ENCODE measurements around the gene ACACA.
"Not testable (repeated sequence)": the region's sequence is repeated elsewhere in the genome, so short reads cannot be mapped to it uniquely, and the experiment has no call there.

ACACA gene

GRCh38 chr17:37358830-37359681 lies 47.6 kb downstream of the ACACA start:
- H3K4me1 ChIP-seq (ENCODE audit: control insufficient read depth, insufficient read depth, low read length), result peaks cover 8% of the 10 kb centered on the region
- H3K36me3 ChIP-seq (ENCODE audit: control insufficient read depth, insufficient read depth, low read length), result no peaks in the 10 kb centered on the region
- peak overlapping the region; percentile 87 for H3K4me3 ChIP-seq (ENCODE audit: low read length)
- H3K27ac ChIP-seq (ENCODE audit: low read depth, low read length), result peak overlapping the region; percentile 91
- peak overlapping the region; percentile 77 for H3K9ac ChIP-seq (ENCODE audit: low read length)
- no peaks in the 10 kb centered on the region for H3K27me3 ChIP-seq (ENCODE audit: control insufficient read depth, insufficient read depth, low read length)

GRCh38 chr17:37358098-37358829 lies 48.4 kb downstream of the ACACA start:
- Histone ChIP-seq H3K36me3 (ENCODE audit: control insufficient read depth, insufficient read depth, low read length) (no peaks in the 10 kb centered on the region), H3K4me3 (ENCODE audit: low read length) (peak overlapping the region; percentile 87), H3K9ac (ENCODE audit: low read length) (peak overlapping the region; percentile 77), H3K27me3 (ENCODE audit: control insufficient read depth, insufficient read depth, low read length) (no peaks in the 10 kb centered on the region), H3K27ac (ENCODE audit: low read depth, low read length) (peak overlapping the region; percentile 91), H3K4me1 (ENCODE audit: control insufficient read depth, insufficient read depth, low read length) (peaks cover 8% of the 10 kb centered on the region)

GRCh38 chr17:37356796-37357569 lies 49.7 kb downstream of the ACACA start:
- not testable (repeated sequence) for H3K9ac ChIP-seq (ENCODE audit: low read length); H3K36me3 ChIP-seq (ENCODE audit: control insufficient read depth, insufficient read depth, low read length); H3K4me3 ChIP-seq (ENCODE audit: low read length); H3K27ac ChIP-seq (ENCODE audit: low read depth, low read length); H3K27me3 ChIP-seq (ENCODE audit: control insufficient read depth, insufficient read depth, low read length); H3K4me1 ChIP-seq (ENCODE audit: control insufficient read depth, insufficient read depth, low read length)

GRCh38 chr17:37346863-37347402 lies 59.7 kb downstream of the ACACA start:
- H3K27ac ChIP-seq (ENCODE audit: low read depth, low read length); H3K4me1 ChIP-seq (ENCODE audit: control insufficient read depth, insufficient read depth, low read length); H3K27me3 ChIP-seq (ENCODE audit: control insufficient read depth, insufficient read depth, low read length); H3K9ac ChIP-seq (ENCODE audit: low read length); H3K36me3 ChIP-seq (ENCODE audit: control insufficient read depth, insufficient read depth, low read length); H3K4me3 ChIP-seq (ENCODE audit: low read length): not testable (repeated sequence)

- no peak overlapping the region for H3K9ac ChIP-seq (ENCODE audit: low read length)
- no peak overlapping the region for H3K27ac ChIP-seq (ENCODE audit: low read depth, low read length)
- H3K36me3 ChIP-seq (ENCODE audit: control insufficient read depth, insufficient read depth, low read length), result no peaks in the 10 kb centered on the region
- no peak overlapping the region for H3K4me3 ChIP-seq (ENCODE audit: low read length)
- H3K27me3 ChIP-seq (ENCODE audit: control insufficient read depth, insufficient read depth, low read length), result no peaks in the 10 kb centered on the region
- no peaks in the 10 kb centered on the region for H3K4me1 ChIP-seq (ENCODE audit: control insufficient read depth, insufficient read depth, low read length)
Observed at GRCh38 chr17:37344519-37344918, 62.1 kb downstream of the ACACA start.

- Histone ChIP-seq H3K4me3 (ENCODE audit: low read length) (no peak overlapping the region), H3K4me1 (ENCODE audit: control insufficient read depth, insufficient read depth, low read length) (no peaks in the 10 kb centered on the region), H3K9ac (ENCODE audit: low read length) (no peak overlapping the region), H3K27ac (ENCODE audit: low read depth, low read length) (no peak overlapping the region), H3K36me3 (ENCODE audit: control insufficient read depth, insufficient read depth, low read length) (no peaks in the 10 kb centered on the region), H3K27me3 (ENCODE audit: control insufficient read depth, insufficient read depth, low read length) (no peaks in the 10 kb centered on the region)
Observed at GRCh38 chr17:37342589-37342988, 64.0 kb downstream of the ACACA start.

- Histone ChIP-seq H3K9ac (ENCODE audit: low read length) (no peak overlapping the region), H3K4me1 (ENCODE audit: control insufficient read depth, insufficient read depth, low read length) (no peaks in the 10 kb centered on the region), H3K27ac (ENCODE audit: low read depth, low read length) (no peak overlapping the region), H3K27me3 (ENCODE audit: control insufficient read depth, insufficient read depth, low read length) (no peaks in the 10 kb centered on the region), H3K4me3 (ENCODE audit: low read length) (no peak overlapping the region), H3K36me3 (ENCODE audit: control insufficient read depth, insufficient read depth, low read length) (peaks cover 2% of the 10 kb centered on the region)
Observed at GRCh38 chr17:37340804-37341203, 65.8 kb downstream of the ACACA start.

- Histone ChIP-seq H3K4me3 (ENCODE audit: low read length) (no peak overlapping the region), H3K4me1 (ENCODE audit: control insufficient read depth, insufficient read depth, low read length) (no peaks in the 10 kb centered on the region), H3K36me3 (ENCODE audit: control insufficient read depth, insufficient read depth, low read length) (peaks cover 2% of the 10 kb centered on the region), H3K9ac (ENCODE audit: low read length) (no peak overlapping the region), H3K27me3 (ENCODE audit: control insufficient read depth, insufficient read depth, low read length) (no peaks in the 10 kb centered on the region), H3K27ac (ENCODE audit: low read depth, low read length) (no peak overlapping the region)
Observed at GRCh38 chr17:37339321-37339720, 67.3 kb downstream of the ACACA start.

GRCh38 chr17:37338847-37339246 lies 67.8 kb downstream of the ACACA start:
- Histone ChIP-seq H3K36me3 (ENCODE audit: control insufficient read depth, insufficient read depth, low read length) (peaks cover 2% of the 10 kb centered on the region), H3K4me3 (ENCODE audit: low read length) (no peak overlapping the region), H3K9ac (ENCODE audit: low read length) (no peak overlapping the region), H3K27me3 (ENCODE audit: control insufficient read depth, insufficient read depth, low read length) (no peaks in the 10 kb centered on the region), H3K27ac (ENCODE audit: low read depth, low read length) (no peak overlapping the region), H3K4me1 (ENCODE audit: control insufficient read depth, insufficient read depth, low read length) (no peaks in the 10 kb centered on the region)

- H3K36me3 ChIP-seq (ENCODE audit: control insufficient read depth, insufficient read depth, low read length), result peaks cover 2% of the 10 kb centered on the region
- H3K27me3 ChIP-seq (ENCODE audit: control insufficient read depth, insufficient read depth, low read length), result no peaks in the 10 kb centered on the region
- no peak overlapping the region for H3K9ac ChIP-seq (ENCODE audit: low read length)
Observed at GRCh38 chr17:37327341-37328090, 79.1 kb downstream of the ACACA start.

GRCh38 chr17:37322826-37323561 lies 83.6 kb downstream of the ACACA start:
- Histone ChIP-seq H3K27me3 (ENCODE audit: control insufficient read depth, insufficient read depth, low read length) (no peaks in the 10 kb centered on the region), H3K4me1 (ENCODE audit: control insufficient read depth, insufficient read depth, low read length) (no peaks in the 10 kb centered on the region), H3K36me3 (ENCODE audit: control insufficient read depth, insufficient read depth, low read length) (no peaks in the 10 kb centered on the region), H3K9ac (ENCODE audit: low read length) (no peak overlapping the region), H3K4me3 (ENCODE audit: low read length) (no peak overlapping the region), H3K27ac (ENCODE audit: low read depth, low read length) (no peak overlapping the region)

More at GRCh38 chr17:37327341-37328090, 79.1 kb downstream of the ACACA start:
- H3K4me1 ChIP-seq (ENCODE audit: control insufficient read depth, insufficient read depth, low read length), result no peaks in the 10 kb centered on the region
- no peak overlapping the region for H3K4me3 ChIP-seq (ENCODE audit: low read length)
- no peak overlapping the region for H3K27ac ChIP-seq (ENCODE audit: low read depth, low read length)

Measured in rectal smooth muscle tissue (tissue), 1 donor.